Naive thymus-derived CD4-positive, alpha-beta T cell (primary cell): Measurements from ENCODE around the gene BTC. TPM values are rescaled to one million over a fixed set of nuclear protein-coding genes. Genes with fewer than 3 reads are reported as not detected.

Experiments
- ATAC-seq: fragments of 150-1000 bp; cut with Tn5 transposase; 2 replicates; pipeline ENCODE4 v1.10.0; 2021; ENCODE audit warnings: mild to moderate bottlenecking, moderate library complexity
- CTCF ChIA-PET: fragments of 350-600 bp; sonication (Branson Sonifier 250); formaldehyde crosslinking; loops from one replicate; lab custom pipeline; 2021; ENCODE audit warnings: antibody characterized with exemption; lab: Charles Lee
- POLR2A ChIA-PET: fragments of 350-600 bp; sonication (Branson Sonifier 250); formaldehyde crosslinking; loops from one replicate; lab custom pipeline; 2021; ENCODE audit warnings: antibody characterized with exemption, inconsistent platforms; lab: Charles Lee
- DNase-seq, 9 donors: peaks; one replicate each; pipeline versions ENCODE4 v3.0.0 to v3.0.0-alpha.2; 2020 to 2022; ENCODE audit warnings: mixed read lengths in 1 of 9
- H3K27ac ChIP-seq: one replicate; pipeline ENCODE4 v1.7.0; 2013; ENCODE audit warnings: mild to moderate bottlenecking, low read depth, low read length, moderate library complexity
- H3K27me3 ChIP-seq, 2 donors: one replicate each; pipeline ENCODE4 v1.7.0; 2013; ENCODE audit warnings: low read length in 2 of 2, mild to moderate bottlenecking in 2 of 2, moderate library complexity in 2 of 2; ENCODE audit not compliant: control insufficient read depth in 2 of 2, insufficient read depth in 2 of 2
- H3K36me3 ChIP-seq, 3 experiments: 1 replicate in 2 of 3; 2 replicates in 1 of 3; pipeline ENCODE4 v1.7.0; 2013; ENCODE audit warnings: low read length in 3 of 3, mild to moderate bottlenecking in 3 of 3, moderate library complexity in 1 of 3; ENCODE audit not compliant: insufficient read depth in 3 of 3, control insufficient read depth in 2 of 3
- H3K4me1 ChIP-seq, 2 donors: one replicate each; pipeline ENCODE4 v1.7.0; 2013; ENCODE audit warnings: low read length in 2 of 2, mild to moderate bottlenecking in 2 of 2, moderate library complexity in 1 of 2; ENCODE audit not compliant: control insufficient read depth in 2 of 2, insufficient read depth in 2 of 2
- H3K4me3 ChIP-seq: 2 replicates; pipeline ENCODE4 v1.7.0; 2013; ENCODE audit warnings: mild to moderate bottlenecking, low read length
- H3K9me3 ChIP-seq, 3 experiments: 1 replicate in 2 of 3; 2 replicates in 1 of 3; pipeline ENCODE4 v1.7.0; 2013; ENCODE audit warnings: low read length in 3 of 3; ENCODE audit not compliant: control insufficient read depth in 2 of 3
- H3K27ac Mint-ChIP-seq, 9 donors: one replicate each; pipeline ENCODE4 v1.8.0; 2020 to 2022; ENCODE audit warnings: mixed read lengths in 9 of 9, mild to moderate bottlenecking in 8 of 9, moderate library complexity in 5 of 9, inconsistent platforms in 2 of 9
- H3K27me3 Mint-ChIP-seq, 5 donors: one replicate each; pipeline ENCODE4 v1.8.0; 2021 to 2022; ENCODE audit warnings: mixed read lengths in 5 of 5, mild to moderate bottlenecking in 1 of 5
- H3K36me3 Mint-ChIP-seq, 5 donors: one replicate each; pipeline ENCODE4 v1.8.0; 2020 to 2022; ENCODE audit warnings: mixed read lengths in 5 of 5, mild to moderate bottlenecking in 3 of 5, inconsistent platforms in 1 of 5
- H3K4me1 Mint-ChIP-seq, 7 donors: one replicate each; pipeline ENCODE4 v1.8.0; 2020 to 2022; ENCODE audit warnings: mixed read lengths in 7 of 7, mild to moderate bottlenecking in 3 of 7, inconsistent platforms in 1 of 7
- H3K4me3 Mint-ChIP-seq, 10 donors: one replicate each; pipeline ENCODE4 v1.8.0; 2020 to 2022; ENCODE audit warnings: mild to moderate bottlenecking in 10 of 10, mixed read lengths in 10 of 10, moderate library complexity in 6 of 10, inconsistent platforms in 2 of 10
- H3K9me3 Mint-ChIP-seq, 11 donors: one replicate each; pipeline ENCODE4 v1.8.0; 2020 to 2022; ENCODE audit warnings: mixed read lengths in 11 of 11, mild to moderate bottlenecking in 4 of 11, inconsistent platforms in 1 of 11, moderate library complexity in 1 of 11
- intact Hi-C, 2 donors: fragments of 100-400 bp; cut with micrococcal nuclease; formaldehyde crosslinking; loops; one replicate each; pipeline ENCODE4 v1.15.1; 2023
- polyA plus RNA-seq, 2 donors: library from polyadenylated mRNA; unstranded; fragments of 300-500 nt; fragmentation: Illumina TruSeq; gene quantifications; one replicate each; pipeline ENCODE4 v1.2.3, GENCODE V29; 2021
- total RNA-seq, 6 experiments: library from RNA in 5 of 6; stranded (reverse) in 5 of 6; gene quantifications; 1 replicate in 5 of 6; 2 replicates in 1 of 6; pipeline ENCODE4 v1.2.3 and lab custom pipeline; 2021 to 2026

Gene BTC
- total and polyA plus RNA-seq, 7 experiments from 2014 or later = not detected

DNA sequence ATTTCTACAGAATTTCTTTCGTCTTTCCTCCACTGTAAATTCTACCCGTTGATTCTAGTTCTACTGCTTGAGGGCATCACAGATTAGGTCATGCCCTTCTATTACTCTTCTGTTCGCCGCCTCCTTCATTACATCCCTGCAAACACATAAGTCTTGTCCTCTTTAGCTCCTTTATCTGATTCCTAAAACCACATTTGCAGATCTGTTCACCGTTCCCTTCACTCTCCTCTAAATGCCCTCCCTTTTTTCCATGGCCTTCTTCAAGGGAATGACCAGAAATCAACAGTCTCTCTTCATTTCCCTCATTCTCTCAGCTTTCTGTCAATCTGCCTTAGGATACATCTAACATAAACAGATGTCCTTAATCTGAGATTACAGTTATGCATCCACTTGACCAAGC lies 43.1 kb downstream of the BTC start:
- H3K9me3 Mint-ChIP-seq = peaks cover 0 to 5% (median 0%) of the 10 kb centered on the region in 11 donors
- Histone ChIP-seq H3K4me1 (no peaks in the 10 kb centered on the region), H3K36me3 (no peaks in the 10 kb centered on the region), H3K27ac (no peak overlapping the region), H3K9me3 (no peaks in the 10 kb centered on the region), H3K4me3 (no peak overlapping the region), H3K27me3 (no peaks in the 10 kb centered on the region)
- CTCF ChIA-PET = no interaction called here
- ATAC-seq (no peak), DNase-seq (no peak)
- intact Hi-C loops = no loop called here
- H3K27me3 Mint-ChIP-seq = peaks cover 0 to 12% (median 7%) of the 10 kb centered on the region in 5 donors
- no peaks in the 10 kb centered on the region for H3K36me3 Mint-ChIP-seq
- H3K27ac Mint-ChIP-seq = no peak overlapping the region
- H3K4me3 Mint-ChIP-seq = no peak overlapping the region
- POLR2A ChIA-PET = interaction anchor here (0.6 kb wide), 1 partner anchor 1475 kb away, joined by 4 read pairs; no protein-coding TSS in a partner anchor
- H3K4me1 Mint-ChIP-seq = no peaks in the 10 kb centered on the region

DNA sequence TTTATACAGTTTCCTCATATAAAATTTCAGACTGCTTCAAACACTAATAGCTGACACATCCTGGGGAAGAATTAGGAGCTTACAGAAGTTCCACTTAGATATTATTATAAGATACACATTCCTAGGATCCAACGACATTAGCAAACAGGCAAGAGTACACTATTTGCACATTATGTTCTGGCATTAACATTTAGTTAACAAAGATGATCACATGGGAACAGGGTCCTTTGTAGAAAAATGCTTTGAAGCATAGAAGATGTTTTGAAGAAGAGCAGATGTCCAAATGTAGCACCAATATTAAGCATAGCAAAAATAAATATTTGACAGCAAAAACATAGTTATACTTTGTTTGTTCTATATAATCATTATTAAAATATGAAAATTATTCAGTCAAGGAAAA lies 52.1 kb downstream of the BTC start:
- Mint-ChIP-seq H3K9me3 (no peaks in the 10 kb centered on the region), H3K27ac (no peak overlapping the region), H3K36me3 (no peaks in the 10 kb centered on the region), H3K4me3 (no peak overlapping the region), H3K4me1 (no peaks in the 10 kb centered on the region), H3K27me3 (peaks cover 0 to 3% (median under 1%) of the 10 kb centered on the region in 5 donors)
- no peak for DNase-seq
- ATAC-seq = no peak
- Histone ChIP-seq H3K27ac (no peak overlapping the region), H3K4me1 (no peaks in the 10 kb centered on the region), H3K27me3 (no peaks in the 10 kb centered on the region), H3K9me3 (no peaks in the 10 kb centered on the region), H3K4me3 (no peak overlapping the region), H3K36me3 (no peaks in the 10 kb centered on the region)
- intact Hi-C loops = no loop called here
- ChIA-PET CTCF (no interaction called here), POLR2A (no interaction called here)

DNA sequence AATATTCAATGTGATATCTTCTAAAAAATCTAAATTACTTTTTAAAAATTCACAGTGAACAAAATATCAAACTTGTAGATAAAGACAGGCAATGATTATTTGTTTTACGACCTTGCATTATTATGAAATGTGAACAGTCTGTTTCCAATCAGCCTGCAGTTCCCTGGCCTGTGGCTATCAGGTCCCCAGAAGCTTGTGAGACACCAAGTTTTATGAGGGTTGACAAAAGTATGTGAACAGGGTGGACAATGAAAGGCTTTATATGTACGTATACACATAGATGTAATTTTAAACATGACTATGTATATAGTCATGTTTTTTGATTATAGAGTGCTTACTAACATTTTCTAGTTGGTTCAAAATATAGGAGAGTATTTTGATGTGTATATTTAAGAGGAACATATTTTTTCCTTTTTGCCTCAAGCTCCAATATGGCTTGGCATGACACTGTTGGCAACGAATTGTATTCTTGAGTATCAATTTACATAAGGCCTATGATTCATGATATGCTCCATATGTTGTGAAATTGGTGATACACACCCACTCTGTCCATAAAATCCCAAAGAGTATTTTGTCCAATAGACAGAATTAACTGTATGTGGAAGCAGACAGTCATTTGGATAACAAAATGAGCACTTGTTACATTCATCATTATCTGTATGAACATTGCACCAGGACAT lies 55.7 kb downstream of the BTC start:
- H3K4me1 ChIP-seq = no peaks in the 10 kb centered on the region
- Mint-ChIP-seq H3K27ac (no peak overlapping the region), H3K36me3 (no peaks in the 10 kb centered on the region), H3K27me3 (no peaks in the 10 kb centered on the region), H3K4me1 (no peaks in the 10 kb centered on the region), H3K4me3 (no peak overlapping the region), H3K9me3 (no peaks in the 10 kb centered on the region)
- no peaks in the 10 kb centered on the region for H3K27me3 ChIP-seq
- no peak for DNase-seq
- H3K4me3 ChIP-seq = no peak overlapping the region
- H3K9me3 ChIP-seq = no peaks in the 10 kb centered on the region
- ATAC-seq = no peak
- CTCF ChIA-PET = no interaction called here
- no peaks in the 10 kb centered on the region for H3K36me3 ChIP-seq
- intact Hi-C loops = no loop called here
- POLR2A ChIA-PET = no interaction called here
- no peak overlapping the region for H3K27ac ChIP-seq

DNA sequence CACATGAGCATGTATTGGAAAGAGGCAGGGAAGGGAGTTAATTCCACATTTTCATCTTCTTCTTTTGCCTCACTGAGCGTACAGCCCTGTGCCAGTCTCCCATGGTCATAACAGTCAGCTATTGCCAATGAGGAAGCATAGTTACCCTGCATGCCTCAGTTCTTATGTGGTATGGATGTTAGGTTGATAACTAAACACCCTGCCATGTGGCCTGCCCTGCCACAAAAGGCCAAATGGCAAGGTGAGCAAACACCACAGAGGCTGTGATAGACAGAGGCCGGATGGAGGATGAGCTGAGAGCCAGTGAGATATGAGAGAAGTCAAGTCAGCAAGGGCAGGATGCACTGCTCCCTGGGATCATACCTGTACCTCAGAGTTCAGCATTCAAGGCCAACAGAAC lies 59.3 kb downstream of the BTC start:
- Mint-ChIP-seq H3K4me3 (no peak overlapping the region), H3K27ac (no peak overlapping the region), H3K36me3 (no peaks in the 10 kb centered on the region), H3K27me3 (peaks cover 0 to 7% (median 0%) of the 10 kb centered on the region in 5 donors), H3K9me3 (peaks cover 0 to 2% (median 0%) of the 10 kb centered on the region in 11 donors), H3K4me1 (no peaks in the 10 kb centered on the region)
- ChIA-PET CTCF (interaction anchor here (0.6 kb wide), 1 partner anchor 30 kb away, joined by 3 read pairs; no protein-coding TSS in a partner anchor), POLR2A (no interaction called here)
- DNase-seq = no peak
- no peak overlapping the region for H3K27ac ChIP-seq
- H3K4me3 ChIP-seq = no peak overlapping the region
- intact Hi-C loops = no loop called here
- no peaks in the 10 kb centered on the region for H3K27me3 ChIP-seq
- no peak for ATAC-seq
- no peaks in the 10 kb centered on the region for H3K4me1 ChIP-seq
- no peaks in the 10 kb centered on the region for H3K9me3 ChIP-seq
- H3K36me3 ChIP-seq = no peaks in the 10 kb centered on the region

DNA sequence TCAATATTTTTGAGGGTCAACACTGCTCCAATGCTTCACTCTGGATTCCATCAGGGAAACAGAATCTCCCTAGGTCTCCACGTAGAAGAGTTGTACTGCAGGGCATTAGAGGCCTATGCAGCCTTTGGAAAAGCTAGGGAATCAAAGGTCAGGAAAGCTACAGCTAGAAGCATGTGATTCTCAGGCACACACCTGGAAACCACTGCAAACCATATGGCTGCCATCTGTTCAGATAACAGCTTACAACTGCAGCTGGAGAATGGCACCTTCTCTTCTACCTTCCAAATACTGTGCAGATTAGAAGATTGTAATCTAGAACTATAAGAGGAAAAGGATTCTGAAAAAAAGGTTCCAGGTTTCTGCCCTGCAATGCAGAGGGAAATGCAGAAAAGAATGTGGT lies 60.6 kb downstream of the BTC start:
- no peaks in the 10 kb centered on the region for H3K36me3 ChIP-seq
- H3K4me1 Mint-ChIP-seq = no peaks in the 10 kb centered on the region
- CTCF ChIA-PET = no interaction called here
- H3K4me3 ChIP-seq = no peak overlapping the region
- H3K4me1 ChIP-seq = no peaks in the 10 kb centered on the region
- intact Hi-C loops = no loop called here
- H3K27me3 Mint-ChIP-seq = peaks cover 0 to 10% (median under 1%) of the 10 kb centered on the region in 5 donors
- DNase-seq (no peak), ATAC-seq (no peak)
- POLR2A ChIA-PET = no interaction called here
- H3K27me3 ChIP-seq = no peaks in the 10 kb centered on the region
- H3K9me3 ChIP-seq = no peaks in the 10 kb centered on the region
- no peak overlapping the region for H3K27ac Mint-ChIP-seq
- H3K27ac ChIP-seq = no peak overlapping the region
- H3K36me3 Mint-ChIP-seq = no peaks in the 10 kb centered on the region
- H3K9me3 Mint-ChIP-seq = peaks cover 0 to 2% (median 0%) of the 10 kb centered on the region in 11 donors
- no peak overlapping the region for H3K4me3 Mint-ChIP-seq

DNA sequence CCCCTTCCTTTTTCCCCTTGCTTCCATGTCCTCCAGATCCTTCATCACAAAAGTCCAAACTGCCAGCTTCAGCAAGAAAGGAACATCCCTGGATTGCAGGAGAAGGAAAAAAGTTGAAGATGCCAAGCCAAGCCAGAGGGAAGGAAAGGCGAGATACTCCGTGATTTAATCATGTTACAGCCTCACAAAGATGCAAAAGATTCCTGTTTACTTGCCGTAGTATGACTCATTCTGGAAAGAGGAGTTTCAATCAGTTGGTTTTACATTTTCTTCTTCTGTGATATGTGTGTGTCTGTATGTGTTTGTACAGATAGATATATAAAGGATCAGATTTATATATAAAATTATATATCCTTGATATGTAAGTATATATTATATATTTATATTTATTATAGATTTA lies 69.3 kb downstream of the BTC start:
- Histone ChIP-seq H3K36me3 (no peaks in the 10 kb centered on the region), H3K4me3 (no peak overlapping the region), H3K9me3 (no peaks in the 10 kb centered on the region), H3K27me3 (no peaks in the 10 kb centered on the region), H3K4me1 (no peaks in the 10 kb centered on the region), H3K27ac (no peak overlapping the region)
- no peak overlapping the region for H3K4me3 Mint-ChIP-seq
- DNase-seq (no peak), ATAC-seq (no peak)
- ChIA-PET POLR2A (no interaction called here), CTCF (no interaction called here)
- H3K27me3 Mint-ChIP-seq = peaks cover 0 to 15% (median 9%) of the 10 kb centered on the region in 5 donors
- peaks cover 0 to 9% (median 4%) of the 10 kb centered on the region in 11 donors for H3K9me3 Mint-ChIP-seq
- intact Hi-C loops = no loop called here
- H3K36me3 Mint-ChIP-seq = no peaks in the 10 kb centered on the region
- no peak overlapping the region for H3K27ac Mint-ChIP-seq
- H3K4me1 Mint-ChIP-seq = no peaks in the 10 kb centered on the region

DNA sequence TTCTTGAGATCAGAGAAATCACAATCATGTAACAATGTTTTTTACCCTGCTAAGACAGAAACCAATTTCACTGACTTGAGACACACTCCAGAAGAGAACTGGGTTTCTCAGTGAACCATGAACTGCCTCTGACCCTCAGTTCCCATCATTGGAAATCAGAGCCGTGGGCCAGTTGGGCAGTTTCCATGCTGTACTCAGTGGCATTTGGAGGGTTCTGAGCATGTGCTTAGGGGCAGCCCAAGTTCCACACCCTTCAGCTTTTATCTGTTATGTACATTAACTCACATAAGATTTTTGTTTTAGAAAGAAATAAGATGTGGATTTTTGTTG lies 77.9 kb downstream of the BTC start:
- intact Hi-C loops = no loop called here
- Mint-ChIP-seq H3K4me3 (no peak overlapping the region), H3K9me3 (peaks cover 0 to 17% (median 4%) of the 10 kb centered on the region in 11 donors), H3K27ac (no peak overlapping the region), H3K36me3 (peaks cover 0 to 5% (median 0%) of the 10 kb centered on the region in 5 donors), H3K4me1 (peaks cover 0 to 4% (median 0%) of the 10 kb centered on the region in 7 donors), H3K27me3 (peaks cover 0 to 28% (median 3%) of the 10 kb centered on the region in 5 donors)
- H3K9me3 ChIP-seq = no peaks in the 10 kb centered on the region
- ATAC-seq (no peak), DNase-seq (no peak)
- H3K4me1 ChIP-seq = no peaks in the 10 kb centered on the region
- H3K36me3 ChIP-seq = no peaks in the 10 kb centered on the region
- no peak overlapping the region for H3K27ac ChIP-seq
- CTCF ChIA-PET = no interaction called here
- H3K27me3 ChIP-seq = no peaks in the 10 kb centered on the region
- no peak overlapping the region for H3K4me3 ChIP-seq
- POLR2A ChIA-PET = interaction anchor here (0.5 kb wide), 1 partner anchor 34 kb away, joined by 3 read pairs; no protein-coding TSS in a partner anchor
